GM21619 (cell line): Measurements from ENCODE around the gene MTO1.
A peak's percentile ranks its signal among the peaks of the same experiment; 100 is the strongest.
"Not testable (repeated sequence)": the region's sequence is repeated elsewhere in the genome, so short reads cannot be mapped to it uniquely, and the experiment has no call there.

Source experiments
- ATAC-seq: cut with Tn5 transposase; IDR thresholded peaks from one replicate; pipeline ENCODE4 v1.9.1; 2021; ENCODE audit not compliant: unreplicated experiment

The MTO1 gene

DNA sequence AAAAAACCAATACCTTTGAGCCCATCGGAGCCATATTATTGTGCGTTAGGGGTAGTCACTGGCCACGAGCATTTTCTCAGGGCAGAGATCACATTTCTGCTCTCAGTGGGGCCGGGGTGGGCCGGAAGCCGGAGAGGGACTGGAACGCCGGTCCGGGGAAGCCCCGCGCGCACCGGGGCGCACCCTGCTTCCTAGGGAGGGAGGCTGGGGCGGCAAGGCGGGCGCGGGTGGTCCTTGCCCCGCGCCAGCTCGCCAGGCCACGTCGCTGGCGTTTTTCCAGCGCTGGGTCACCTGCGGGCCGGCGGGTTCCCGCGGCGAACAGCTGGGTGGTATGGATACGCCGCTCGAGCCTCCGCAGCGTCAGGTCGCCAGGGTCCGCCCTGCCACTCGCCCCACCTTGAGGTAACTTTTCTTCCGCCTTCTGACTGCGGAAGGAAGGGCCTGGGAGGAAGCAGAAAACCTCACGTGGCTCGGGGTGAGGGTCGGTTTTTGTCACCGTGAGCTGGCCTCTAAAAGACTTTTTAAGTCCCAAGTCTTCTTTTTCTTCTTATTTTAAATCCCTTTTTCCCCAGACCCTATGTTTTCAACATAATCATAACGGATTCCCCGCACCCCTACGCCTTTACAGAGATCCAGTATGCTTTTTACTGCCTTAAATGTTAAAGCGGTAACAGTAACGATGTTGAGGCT lies 62.0 kb downstream of the MTO1 start:
- peak; percentile 41 for ATAC-seq

DNA sequence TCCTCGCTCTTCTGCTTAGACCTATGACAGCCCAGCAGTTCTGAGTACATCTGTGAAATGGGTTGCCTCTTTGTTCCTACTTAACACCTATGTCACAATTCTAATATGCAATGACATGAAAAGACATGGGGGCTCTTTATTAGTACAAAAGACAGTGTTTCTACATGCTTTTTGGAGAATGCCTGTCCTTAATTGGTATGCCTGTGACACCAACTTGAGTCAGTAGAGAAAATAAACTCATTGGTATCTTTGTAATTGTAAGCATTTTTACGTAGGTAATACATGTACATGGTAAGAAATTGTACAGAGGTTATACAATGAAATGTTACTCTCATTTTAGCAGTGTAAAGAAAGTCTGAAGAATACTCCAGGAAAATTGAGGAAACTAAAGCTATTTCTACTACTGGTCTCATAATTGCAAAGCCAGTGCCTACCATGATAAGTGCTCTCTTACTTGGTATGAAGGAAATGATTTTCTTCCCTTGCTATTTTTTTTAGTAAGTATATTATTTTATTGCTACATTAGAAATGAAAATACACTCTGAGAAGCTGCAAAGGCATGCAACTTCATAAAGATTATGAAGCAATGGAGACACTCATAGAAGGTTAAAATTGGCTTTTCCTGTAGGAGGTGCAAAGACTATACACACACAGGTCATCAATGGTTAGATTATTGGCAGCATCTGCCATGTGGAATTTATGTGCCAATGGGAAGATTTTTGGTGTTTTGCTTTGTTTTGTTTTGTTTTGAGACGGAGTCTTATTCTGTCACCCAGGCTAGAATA lies 64.2 kb downstream of the MTO1 start:
- ATAC-seq = no peak

DNA sequence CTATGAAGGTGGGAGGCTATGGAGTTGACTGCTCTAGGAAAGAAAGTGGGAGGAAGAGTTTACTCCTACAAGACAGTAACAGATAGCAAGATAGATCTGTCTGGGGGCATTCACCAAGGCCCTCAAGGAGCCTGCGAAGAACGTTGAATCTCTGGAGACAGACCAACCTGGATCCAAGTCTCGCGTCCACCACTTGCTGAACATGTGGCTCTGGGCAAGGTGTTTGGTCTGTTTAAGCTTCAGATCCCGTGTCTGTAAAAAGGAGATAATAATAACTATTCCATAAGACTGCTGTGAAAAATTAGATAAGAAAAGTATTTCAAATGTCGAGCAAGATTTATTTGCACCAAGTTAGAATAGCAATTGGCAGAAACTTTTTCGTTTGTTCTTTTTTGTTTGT lies 67.4 kb downstream of the MTO1 start:
- no peak for ATAC-seq

DNA sequence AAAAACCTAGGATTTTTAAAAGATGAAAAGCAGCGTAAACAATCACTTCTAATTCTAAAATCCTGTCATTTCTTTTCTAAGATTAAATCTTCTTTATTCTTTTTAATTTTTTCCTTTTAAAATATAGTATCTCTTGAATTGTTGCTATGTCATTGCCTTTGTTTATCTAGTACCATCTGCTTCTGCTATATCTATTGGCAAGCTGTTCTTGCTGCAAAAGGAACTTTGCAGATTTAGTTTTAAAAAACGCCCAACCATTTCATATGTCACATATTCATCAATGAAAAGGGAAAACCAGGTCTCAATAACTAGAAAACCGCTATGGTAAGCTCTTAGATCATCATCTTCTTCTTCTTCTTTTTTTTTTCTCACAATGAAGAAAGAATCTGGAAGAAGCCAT lies 70.8 kb downstream of the MTO1 start:
- ATAC-seq = no peak

DNA sequence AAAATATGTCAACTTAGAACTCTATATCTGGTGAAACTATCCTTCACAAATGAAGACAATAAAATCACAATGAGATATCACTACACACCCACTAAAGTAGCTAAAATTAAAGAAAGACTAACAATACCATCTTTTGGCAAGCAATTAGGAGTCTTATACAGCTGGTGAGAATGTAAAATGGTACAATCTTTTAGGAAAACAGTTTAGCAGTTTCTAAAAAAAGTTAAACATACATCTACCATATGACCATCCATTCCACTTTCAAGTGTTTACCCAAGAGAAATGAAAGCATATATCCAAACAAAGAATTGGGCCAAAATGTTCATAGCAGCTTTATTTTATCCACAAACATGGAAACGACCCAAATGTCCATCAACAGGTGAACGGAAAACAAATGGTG lies 73.1 kb downstream of the MTO1 start:
- no peak for ATAC-seq

DNA sequence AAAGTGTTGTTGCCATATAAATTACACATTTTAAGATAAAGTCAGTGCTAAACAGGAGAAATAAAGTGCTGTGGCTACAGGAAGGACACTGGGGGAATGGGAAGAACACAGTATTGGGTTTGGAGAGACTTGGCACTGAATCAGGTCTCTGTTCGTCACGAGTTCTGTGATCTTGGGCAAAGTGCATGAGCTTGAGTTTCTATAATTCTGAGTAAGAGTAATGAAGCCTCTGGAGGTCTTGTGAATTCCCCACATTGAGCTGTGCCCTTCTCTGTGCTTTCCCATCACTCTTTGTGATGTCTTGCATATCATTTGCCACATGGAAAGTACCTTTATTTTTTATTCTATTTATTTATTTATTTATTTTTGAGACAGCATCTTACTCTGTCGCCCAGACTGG lies 76.1 kb downstream of the MTO1 start:
- ATAC-seq = no peak

DNA sequence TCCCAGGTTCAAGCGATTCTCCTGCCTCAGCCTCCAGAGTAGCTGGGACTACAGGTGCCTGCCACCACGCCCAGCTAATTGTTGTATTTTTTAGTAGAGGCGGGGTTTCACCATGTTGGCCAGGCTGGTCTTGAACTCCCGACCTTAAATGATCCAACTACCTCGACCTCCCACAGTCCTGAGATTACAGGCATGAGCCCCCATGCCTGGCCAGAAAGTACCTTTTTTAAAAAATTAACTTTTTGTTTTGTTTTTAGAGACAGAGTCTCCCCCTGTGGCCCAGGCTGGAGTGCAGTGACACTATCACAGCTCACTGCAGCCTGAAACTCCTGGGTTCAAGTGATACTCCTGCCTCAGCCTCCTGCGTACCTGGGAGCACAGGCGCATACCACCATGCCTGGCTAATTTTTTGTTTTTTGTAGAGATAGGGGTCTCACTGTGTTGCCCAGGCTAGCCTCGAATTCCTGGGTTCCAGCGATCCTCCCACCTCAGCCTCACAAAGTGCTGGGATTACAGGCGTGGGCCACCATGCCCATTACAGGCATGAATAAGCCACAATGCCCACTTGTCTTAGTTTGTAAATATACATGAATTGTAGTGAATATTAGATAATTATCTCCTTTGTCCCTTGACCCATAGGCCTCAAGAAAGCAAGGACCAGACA lies 76.7 kb downstream of the MTO1 start:
- ATAC-seq = no peak

DNA sequence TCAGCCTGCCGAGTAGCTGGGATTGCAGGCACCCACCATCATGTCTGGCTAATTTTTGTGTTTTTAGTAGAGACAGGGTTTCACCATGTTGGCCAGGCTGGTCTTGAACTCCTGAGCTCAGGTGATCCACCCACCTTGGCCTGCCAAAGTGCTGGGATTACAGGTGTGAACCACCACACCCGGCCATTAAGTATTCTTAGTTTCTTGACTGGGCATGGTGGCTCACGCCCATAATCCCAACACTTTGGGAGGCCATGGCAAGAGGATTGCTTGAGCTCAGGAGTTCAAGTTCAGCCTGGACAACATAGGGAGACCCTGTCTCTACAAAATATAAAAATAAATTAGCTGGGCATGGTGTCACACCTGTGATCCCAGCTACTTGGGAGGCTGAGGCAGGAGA lies 80.9 kb downstream of the MTO1 start:
- not testable (repeated sequence) for ATAC-seq

DNA sequence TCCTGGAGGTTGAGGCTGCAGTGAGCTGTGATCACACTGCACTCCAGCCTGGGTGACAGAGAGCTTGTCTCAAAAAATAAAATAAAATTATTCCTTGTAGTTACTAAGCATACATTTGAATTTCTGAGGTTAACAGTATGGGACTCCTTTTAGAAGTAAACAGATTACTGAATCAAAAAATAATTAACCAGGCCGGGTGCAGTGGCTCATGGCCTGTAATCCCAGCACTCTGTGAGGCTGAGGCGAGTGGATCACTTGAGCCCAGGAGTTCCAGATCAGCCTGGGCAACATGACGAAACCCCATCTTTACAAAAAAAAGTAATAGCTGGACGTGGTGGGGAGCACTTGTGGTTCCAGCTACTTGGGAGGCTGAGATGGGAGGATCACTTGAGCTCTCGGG lies 81.4 kb downstream of the MTO1 start:
- no peak for ATAC-seq

DNA sequence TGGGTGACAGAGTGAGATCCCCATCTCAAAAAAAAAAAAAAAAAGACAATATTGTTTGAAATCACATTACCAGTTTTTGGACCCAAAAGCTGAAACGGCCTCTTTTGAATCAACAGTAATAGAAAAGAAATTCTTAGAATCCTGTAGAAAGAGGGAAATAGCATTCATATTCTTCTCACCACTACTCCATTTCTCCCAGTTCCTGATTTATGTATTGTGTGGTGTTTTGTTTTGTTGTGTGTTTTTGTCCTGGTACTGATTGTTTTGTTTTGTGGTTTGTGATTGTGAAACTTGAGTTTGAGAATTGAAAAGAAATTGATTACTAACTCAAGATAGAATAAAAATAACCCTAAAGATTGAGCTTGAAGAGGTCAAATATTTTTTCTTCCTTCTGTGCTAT lies 85.5 kb downstream of the MTO1 start:
- no peak for ATAC-seq

DNA sequence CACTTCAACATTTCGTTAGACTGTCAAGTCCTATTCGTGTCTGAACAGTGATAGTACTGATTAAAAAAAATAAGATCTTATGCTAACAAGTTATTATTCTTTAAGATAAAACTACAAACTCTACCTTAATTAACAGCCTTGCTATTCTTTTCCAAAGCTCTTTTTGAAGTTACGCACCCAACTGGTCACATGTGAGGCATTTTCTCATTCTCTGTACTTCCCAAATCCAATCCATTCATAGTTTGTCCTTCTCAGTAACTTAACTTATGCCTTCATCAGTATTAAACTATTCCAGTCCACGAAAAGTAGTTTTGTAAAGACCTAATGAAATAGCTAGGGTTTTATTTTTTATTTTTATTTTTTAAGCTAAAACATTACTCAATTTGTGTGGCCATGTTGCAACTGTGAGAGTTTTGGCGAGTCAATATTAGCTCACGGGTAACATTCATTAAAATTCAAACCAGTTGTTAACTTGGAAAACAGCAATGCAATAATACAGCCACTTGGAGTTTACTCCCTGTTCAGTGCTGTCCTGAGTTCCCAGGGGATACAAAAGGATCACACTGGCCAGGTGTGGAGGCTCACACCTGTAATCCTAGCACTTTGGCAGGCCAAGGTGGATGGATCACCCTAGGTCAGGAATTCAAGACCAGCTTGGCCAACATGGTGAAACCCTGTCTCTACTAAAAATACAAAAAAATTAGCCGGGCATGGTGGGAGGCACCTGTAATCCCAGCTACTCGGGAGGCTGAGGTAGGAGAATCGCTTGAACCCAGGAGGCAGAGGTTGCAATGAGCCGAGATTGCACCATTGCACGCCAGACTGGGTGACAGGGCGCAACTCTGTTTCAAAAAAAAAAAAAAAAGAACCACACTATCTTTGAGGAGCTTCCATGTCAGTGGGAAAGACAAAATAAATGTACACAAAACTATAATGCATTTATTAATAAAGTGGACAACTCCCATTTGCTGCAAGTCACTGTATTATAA lies 87.2 kb downstream of the MTO1 start:
- no peak for ATAC-seq

DNA sequence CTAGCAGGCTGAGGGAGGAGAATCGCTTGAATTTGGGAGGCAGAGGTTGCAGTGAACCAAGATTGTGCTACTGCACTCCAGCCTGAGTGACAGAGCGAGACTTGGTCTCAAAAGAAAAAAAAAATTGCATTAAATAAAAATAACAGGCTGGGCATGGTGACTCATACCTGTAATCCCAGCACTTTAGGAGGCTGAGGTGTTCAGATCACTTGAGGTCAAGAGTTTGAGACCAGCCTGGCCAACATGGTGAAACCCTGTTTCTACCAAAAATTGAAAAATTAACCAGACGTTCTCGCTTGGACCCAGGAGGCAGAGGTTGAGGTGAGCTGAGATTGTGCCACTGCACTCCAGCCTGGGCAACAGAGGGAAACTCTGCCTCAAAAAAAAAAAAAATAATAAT lies 89.6 kb downstream of the MTO1 start:
- ATAC-seq = not testable (repeated sequence)

DNA sequence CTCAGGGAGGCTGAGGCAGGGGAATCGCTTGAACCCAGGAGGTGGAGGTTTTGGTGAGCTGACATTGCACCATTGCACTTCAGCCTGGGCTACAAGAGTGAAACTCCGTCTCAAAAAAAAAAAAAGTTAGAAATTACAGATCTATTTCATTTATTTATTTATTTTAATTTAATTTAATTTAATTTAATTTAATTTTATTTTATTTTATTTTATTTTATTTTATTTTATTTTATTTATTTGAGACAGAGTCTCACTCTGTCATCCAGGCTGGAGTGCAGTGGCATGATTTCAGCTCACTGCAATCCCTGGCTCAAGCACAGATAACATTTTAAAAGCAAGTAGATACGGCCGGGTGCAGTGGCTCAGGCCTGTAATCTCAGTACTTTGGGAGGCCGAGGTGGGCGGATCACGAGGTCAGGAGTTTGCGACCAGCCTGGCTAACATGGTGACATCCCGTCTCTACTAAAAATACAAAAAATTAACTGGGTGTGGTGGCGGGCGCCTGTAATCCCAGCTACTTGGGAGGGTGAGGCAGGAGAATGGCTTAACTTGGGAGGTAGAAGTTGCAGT lies 93.9 kb downstream of the MTO1 start:
- ATAC-seq = not testable (repeated sequence)

DNA sequence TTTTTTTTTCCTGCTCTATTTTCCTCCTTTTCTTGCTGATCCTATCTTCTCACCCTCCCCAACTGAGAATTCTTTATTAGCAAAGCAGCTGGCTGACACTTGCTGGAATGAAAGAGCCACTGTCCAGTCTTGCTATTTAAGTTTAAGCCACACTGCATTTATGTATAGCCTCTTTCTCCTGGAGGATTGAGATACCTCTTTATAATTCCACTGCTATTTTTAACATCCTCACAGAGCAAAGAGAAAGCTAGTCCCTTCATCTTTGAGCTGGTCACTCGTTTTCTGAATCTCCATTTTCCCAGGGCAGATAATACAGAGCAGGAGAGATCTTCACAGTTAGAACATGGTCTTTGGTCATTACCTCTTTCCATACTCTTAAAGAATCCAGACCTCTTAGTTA lies 95.3 kb downstream of the MTO1 start:
- no peak for ATAC-seq
